Activated CD4-positive, alpha-beta T cell treated with anti-CD3 and anti-CD28 coated beads, Interleukin-2, amount 10 ng/mL, durations not matched to agents 24 days and 14 days (primary cell): ENCODE results near the gene RASGRP2. TPM values are rescaled to one million over a fixed set of nuclear protein-coding genes. Genes with fewer than 3 reads are reported as not detected.

ENCODE experiments used
- DNase-seq: peaks from one replicate; pipeline ENCODE4 v3.0.0; 2022
- H3K27ac Mint-ChIP-seq: one replicate; pipeline ENCODE4 v1.8.0; 2022; ENCODE audit warnings: mild to moderate bottlenecking, mixed read lengths
- H3K27me3 Mint-ChIP-seq: one replicate; pipeline ENCODE4 v1.8.0; 2022; ENCODE audit warnings: mixed read lengths
- H3K36me3 Mint-ChIP-seq: one replicate; pipeline ENCODE4 v1.8.0; 2022; ENCODE audit warnings: low read depth, mild to moderate bottlenecking, mixed read lengths
- H3K4me1 Mint-ChIP-seq: one replicate; pipeline ENCODE4 v1.8.0; 2021; ENCODE audit warnings: mixed read lengths
- H3K4me3 Mint-ChIP-seq: one replicate; pipeline ENCODE4 v1.8.0; 2022; ENCODE audit warnings: mild to moderate bottlenecking, moderate library complexity, mixed read lengths
- H3K9me3 Mint-ChIP-seq: one replicate; pipeline ENCODE4 v1.8.0; 2021; ENCODE audit warnings: mixed read lengths
- intact Hi-C: fragments of 100-400 bp; cut with micrococcal nuclease; formaldehyde crosslinking; loops from one replicate; pipeline ENCODE4 v1.15.1; 2023
- total RNA-seq: library from RNA; stranded (reverse); gene quantifications from 2 replicates; pipeline ENCODE4 v1.2.3, GENCODE V29; 2022

RASGRP2 gene
- total RNA-seq, 1 donor from 2014 or later = 13.4 TPM

- DNase-seq = no peak
- Mint-ChIP-seq H3K36me3 (peaks cover 78% of the 10 kb centered on the region), H3K27ac (peak overlapping the region; percentile 74), H3K4me1 (peaks cover 75% of the 10 kb centered on the region), H3K4me3 (peak overlapping the region; percentile 72), H3K27me3 (no peaks in the 10 kb centered on the region), H3K9me3 (no peaks in the 10 kb centered on the region)
- intact Hi-C loops = loop anchor here (2.0 kb wide), 1 partner anchor 13 kb away; the partner anchor contains the start of gene SF1
Measured at GRCh38 chr11:64765291-64765850, 21.4 kb upstream of the RASGRP2 start.

GRCh38 chr11:64764753-64765152 lies 20.8 kb upstream of the RASGRP2 start:
- Mint-ChIP-seq H3K27ac (peak overlapping the region; percentile 74), H3K9me3 (no peaks in the 10 kb centered on the region), H3K27me3 (no peaks in the 10 kb centered on the region), H3K4me1 (peaks cover 77% of the 10 kb centered on the region), H3K4me3 (peak overlapping the region; percentile 72), H3K36me3 (peaks cover 76% of the 10 kb centered on the region)
- intact Hi-C loops = loop anchor here (2.0 kb wide), 1 partner anchor 14 kb away; the partner anchor contains the start of gene SF1
- DNase-seq = no peak

GRCh38 chr11:64764040-64764611 lies 20.2 kb upstream of the RASGRP2 start:
- H3K4me3 Mint-ChIP-seq = peak overlapping the region; percentile 72
- no peaks in the 10 kb centered on the region for H3K9me3 Mint-ChIP-seq
- peak; percentile 88 for DNase-seq
- H3K4me1 Mint-ChIP-seq = peaks cover 74% of the 10 kb centered on the region
- H3K27me3 Mint-ChIP-seq = no peaks in the 10 kb centered on the region
- H3K27ac Mint-ChIP-seq = peak overlapping the region; percentile 74
- intact Hi-C loops = loop anchor here (2.0 kb wide), 1 partner anchor 15 kb away; the partner anchor contains the start of gene SF1
- H3K36me3 Mint-ChIP-seq = peaks cover 69% of the 10 kb centered on the region

- H3K27me3 Mint-ChIP-seq = no peaks in the 10 kb centered on the region
- intact Hi-C loops = loop anchor here (2.0 kb wide), 1 partner anchor 15 kb away; the partner anchor contains the start of gene SF1
- H3K4me3 Mint-ChIP-seq = peak overlapping the region; percentile 72
- DNase-seq = no peak
- H3K4me1 Mint-ChIP-seq = peaks cover 72% of the 10 kb centered on the region
- H3K36me3 Mint-ChIP-seq = peaks cover 64% of the 10 kb centered on the region
- H3K9me3 Mint-ChIP-seq = no peaks in the 10 kb centered on the region
- H3K27ac Mint-ChIP-seq = peak overlapping the region; percentile 74
Measured at GRCh38 chr11:64763526-64764039, 19.6 kb upstream of the RASGRP2 start.

GRCh38 chr11:64762674-64763525 lies 19.0 kb upstream of the RASGRP2 start:
- H3K4me3 Mint-ChIP-seq = peak overlapping the region; percentile 72
- H3K4me1 Mint-ChIP-seq = peaks cover 66% of the 10 kb centered on the region
- intact Hi-C loops = no loop called here
- no peaks in the 10 kb centered on the region for H3K9me3 Mint-ChIP-seq
- peak overlapping the region; percentile 74 for H3K27ac Mint-ChIP-seq
- H3K36me3 Mint-ChIP-seq = peaks cover 57% of the 10 kb centered on the region
- DNase-seq = peak; percentile 78
- no peaks in the 10 kb centered on the region for H3K27me3 Mint-ChIP-seq

- Mint-ChIP-seq H3K4me1 (peaks cover 64% of the 10 kb centered on the region), H3K9me3 (no peaks in the 10 kb centered on the region), H3K4me3 (peak overlapping the region; percentile 72), H3K27me3 (no peaks in the 10 kb centered on the region), H3K36me3 (peaks cover 53% of the 10 kb centered on the region), H3K27ac (peak overlapping the region; percentile 74)
- intact Hi-C loops = no loop called here
- no peak for DNase-seq
Measured at GRCh38 chr11:64762277-64762673, 18.3 kb upstream of the RASGRP2 start.

GRCh38 chr11:64760759-64761420 lies 16.9 kb upstream of the RASGRP2 start:
- intact Hi-C loops = no loop called here
- Mint-ChIP-seq H3K4me1 (peaks cover 56% of the 10 kb centered on the region), H3K36me3 (peaks cover 43% of the 10 kb centered on the region), H3K27ac (peak overlapping the region; percentile 86), H3K27me3 (no peaks in the 10 kb centered on the region), H3K4me3 (peak overlapping the region; percentile 74), H3K9me3 (no peaks in the 10 kb centered on the region)
- DNase-seq = peak; percentile 74

GRCh38 chr11:64759722-64760719 lies 16.1 kb upstream of the RASGRP2 start, which contains the start of gene PYGM:
Gene PYGM, minus strand, starts transcription at chr11:64759974. Its CDS starts 76 bp downstream, at chr11:64759898.
- H3K36me3 Mint-ChIP-seq = peaks cover 35% of the 10 kb centered on the region
- intact Hi-C loops = no loop called here
- peaks cover 49% of the 10 kb centered on the region for H3K4me1 Mint-ChIP-seq
- no peaks in the 10 kb centered on the region for H3K27me3 Mint-ChIP-seq
- DNase-seq = no peak
- no peaks in the 10 kb centered on the region for H3K9me3 Mint-ChIP-seq
- peak within 1 kb of the TSS; percentile 86 for H3K27ac Mint-ChIP-seq
- H3K4me3 Mint-ChIP-seq = peak within 1 kb of the TSS; percentile 74

GRCh38 chr11:64759131-64759721 lies 15.3 kb upstream of the RASGRP2 start:
- Mint-ChIP-seq H3K27ac (no peak overlapping the region), H3K4me3 (no peak overlapping the region), H3K27me3 (no peaks in the 10 kb centered on the region), H3K4me1 (peaks cover 42% of the 10 kb centered on the region), H3K9me3 (no peaks in the 10 kb centered on the region), H3K36me3 (peaks cover 27% of the 10 kb centered on the region)
- no peak for DNase-seq
- intact Hi-C loops = no loop called here

- no peak overlapping the region for H3K4me3 Mint-ChIP-seq
- intact Hi-C loops = no loop called here
- no peak for DNase-seq
- H3K27me3 Mint-ChIP-seq = no peaks in the 10 kb centered on the region
- no peaks in the 10 kb centered on the region for H3K9me3 Mint-ChIP-seq
- peaks cover 22% of the 10 kb centered on the region for H3K36me3 Mint-ChIP-seq
- H3K27ac Mint-ChIP-seq = no peak overlapping the region
- peaks cover 34% of the 10 kb centered on the region for H3K4me1 Mint-ChIP-seq
Measured at GRCh38 chr11:64758330-64759079, 14.6 kb upstream of the RASGRP2 start.

GRCh38 chr11:64757549-64758329 lies 13.8 kb upstream of the RASGRP2 start:
- no peak for DNase-seq
- H3K4me3 Mint-ChIP-seq = no peak overlapping the region
- H3K9me3 Mint-ChIP-seq = no peaks in the 10 kb centered on the region
- intact Hi-C loops = no loop called here
- H3K36me3 Mint-ChIP-seq = peaks cover 18% of the 10 kb centered on the region
- no peaks in the 10 kb centered on the region for H3K27me3 Mint-ChIP-seq
- peaks cover 28% of the 10 kb centered on the region for H3K4me1 Mint-ChIP-seq
- no peak overlapping the region for H3K27ac Mint-ChIP-seq
